Mesenchymal stem cell (in vitro differentiated cells and primary cell): ENCODE results near the gene ITPR3.

ENCODE experiments used
- DNase-seq: peaks from one replicate; pipeline ENCODE4 v3.0.0-alpha.2; 2013
- H2AFZ ChIP-seq: one replicate; pipeline ENCODE4 v1.6.1; 2013; ENCODE audit warnings: low read depth, mild to moderate bottlenecking, control low read depth, inconsistent platforms, low read length, moderate library complexity
- H2AK5ac ChIP-seq: 2 replicates; pipeline ENCODE4 v1.6.1; 2013; ENCODE audit warnings: low read length, moderate library complexity, mild to moderate bottlenecking, inconsistent platforms; ENCODE audit not compliant: severe bottlenecking
- H2BK120ac ChIP-seq: one replicate; pipeline ENCODE4 v1.6.1; 2013; ENCODE audit warnings: low read depth, mild to moderate bottlenecking, inconsistent platforms, low read length, moderate library complexity
- H2BK12ac ChIP-seq, 2 experiments: one replicate each; pipeline ENCODE4 v1.6.1; 2013; ENCODE audit warnings: inconsistent platforms in 2 of 2, low read length in 2 of 2, mild to moderate bottlenecking in 2 of 2, moderate library complexity in 2 of 2, control low read depth in 1 of 2
- H2BK15ac ChIP-seq: one replicate; pipeline ENCODE4 v1.6.1; 2013; ENCODE audit warnings: mild to moderate bottlenecking, low read depth, inconsistent platforms; ENCODE audit not compliant: poor library complexity, severe bottlenecking
- H2BK5ac ChIP-seq: 2 replicates; pipeline ENCODE4 v1.6.1; 2013; ENCODE audit warnings: low read depth, mild to moderate bottlenecking, low read length, control low read depth, inconsistent platforms; ENCODE audit not compliant: poor library complexity, severe bottlenecking
- H3K14ac ChIP-seq, 2 experiments: one replicate each; pipeline ENCODE4 v1.6.1; 2013; ENCODE audit warnings: inconsistent platforms in 2 of 2, low read length in 2 of 2, control low read depth in 1 of 2, mild to moderate bottlenecking in 1 of 2, moderate library complexity in 1 of 2
- H3K18ac ChIP-seq, 2 experiments: one replicate each; pipeline ENCODE4 v1.6.1; 2013; ENCODE audit warnings: inconsistent platforms in 2 of 2, low read length in 2 of 2, control low read depth in 1 of 2, low read depth in 1 of 2, mild to moderate bottlenecking in 1 of 2
- H3K23ac ChIP-seq, 2 experiments: one replicate each; pipeline ENCODE4 v1.6.1; 2013; ENCODE audit warnings: inconsistent platforms in 2 of 2, low read length in 2 of 2, mild to moderate bottlenecking in 2 of 2, moderate library complexity in 2 of 2, control low read depth in 1 of 2
- H3K27ac ChIP-seq: 2 replicates; pipeline ENCODE4 v1.5.1; 2013; ENCODE audit warnings: mild to moderate bottlenecking, moderate library complexity, low read length, control low read depth, inconsistent platforms; ENCODE audit not compliant: poor library complexity, severe bottlenecking
- H3K27me3 ChIP-seq, 2 experiments: 2 replicates each; pipeline versions ENCODE4 v1.6.1 to v1.7.0; 2013; ENCODE audit warnings: low read length in 2 of 2, mild to moderate bottlenecking in 2 of 2, moderate library complexity in 2 of 2, control low read depth in 1 of 2, inconsistent platforms in 1 of 2; ENCODE audit not compliant: control insufficient read depth in 1 of 2, insufficient read depth in 1 of 2
- H3K36me3 ChIP-seq, 2 experiments: 2 replicates each; pipeline versions ENCODE4 v1.6.1 to v1.7.0; 2013; ENCODE audit warnings: low read length in 2 of 2, control low read depth in 1 of 2, inconsistent platforms in 1 of 2, low read depth in 1 of 2, mild to moderate bottlenecking in 1 of 2; ENCODE audit not compliant: insufficient read depth in 2 of 2, control insufficient read depth in 1 of 2
- H3K4ac ChIP-seq, 2 experiments: one replicate each; pipeline ENCODE4 v1.6.1; 2013; ENCODE audit warnings: inconsistent platforms in 2 of 2, low read length in 2 of 2, mild to moderate bottlenecking in 2 of 2, moderate library complexity in 2 of 2, control low read depth in 1 of 2, low read depth in 1 of 2
- H3K4me1 ChIP-seq: 2 replicates; pipeline ENCODE4 v1.6.1; 2013; ENCODE audit warnings: low read depth, low read length, control low read depth; ENCODE audit not compliant: control insufficient read depth, insufficient read depth
- H3K4me2 ChIP-seq: 2 replicates; pipeline ENCODE4 v1.6.1; 2013; ENCODE audit warnings: low read length, mild to moderate bottlenecking, inconsistent platforms; ENCODE audit not compliant: poor library complexity, severe bottlenecking
- H3K4me3 ChIP-seq, 2 experiments: 2 replicates each; pipeline versions ENCODE4 v1.5.1 to v1.7.0; 2013; ENCODE audit warnings: low read length in 2 of 2, mild to moderate bottlenecking in 2 of 2, control low read depth in 1 of 2, low read depth in 1 of 2; ENCODE audit not compliant: insufficient read depth in 1 of 2
- H3K79me1 ChIP-seq: replicated peaks from 2 replicates; pipeline ENCODE4 v1.6.1; 2013; ENCODE audit warnings: mild to moderate bottlenecking, control low read depth, low read length, inconsistent platforms; ENCODE audit not compliant: poor library complexity, severe bottlenecking
- H3K9ac ChIP-seq: 2 replicates; pipeline ENCODE4 v1.7.0; 2013; ENCODE audit warnings: mild to moderate bottlenecking, low read length, moderate library complexity
- H3K9me3 ChIP-seq: 2 replicates; pipeline ENCODE4 v1.7.0; 2013; ENCODE audit warnings: mild to moderate bottlenecking, low read length; ENCODE audit not compliant: control insufficient read depth
- H4K8ac ChIP-seq: one replicate; pipeline ENCODE4 v1.6.1; 2013; ENCODE audit warnings: inconsistent platforms, mild to moderate bottlenecking, low read length, moderate library complexity
- H4K91ac ChIP-seq: one replicate; pipeline ENCODE4 v1.6.1; 2013; ENCODE audit warnings: mild to moderate bottlenecking, low read length, inconsistent platforms
- WGBS: methylation state at CpG from one replicate; pipeline ENCODE4 v1.1.7; 2013; ENCODE audit warnings: mixed read lengths; 5-methylcytosine and 5-hydroxymethylcytosine counted together

Gene ITPR3

DNA sequence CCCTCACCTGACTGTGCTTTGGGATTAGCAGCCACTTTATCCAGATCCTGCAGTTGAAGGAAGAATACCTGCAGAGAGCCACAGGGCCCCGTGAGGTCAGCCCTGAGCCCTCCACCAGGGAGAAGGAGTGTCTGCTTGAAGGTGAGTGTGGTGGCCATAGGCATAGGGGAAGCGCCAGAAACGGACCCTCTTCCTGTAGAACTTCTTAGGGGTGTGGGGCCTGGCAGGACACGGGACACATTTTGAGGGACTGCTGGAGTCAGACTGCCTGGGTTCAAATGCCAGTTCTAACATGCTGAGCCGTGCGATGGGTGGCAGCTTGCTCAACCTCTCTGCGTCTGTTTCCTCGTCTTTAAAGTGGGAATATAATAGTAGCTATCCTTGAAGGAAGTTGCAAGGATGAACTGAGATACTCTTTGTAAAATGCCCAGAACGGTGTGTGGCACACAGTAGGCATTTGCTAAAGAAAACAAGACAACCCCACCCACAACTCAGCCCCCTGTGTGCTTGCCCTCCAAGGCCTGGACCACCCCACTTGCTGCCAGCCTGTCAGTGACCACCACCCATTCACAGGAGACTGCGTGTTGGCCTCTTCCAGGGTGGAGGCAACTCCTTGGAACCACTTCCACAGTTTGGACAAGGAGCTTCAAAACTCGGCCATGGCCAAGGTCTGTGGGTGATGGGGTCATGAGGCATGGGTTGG lies 36.3 kb upstream of the ITPR3 start:
- no peak overlapping the region for H2BK15ac ChIP-seq
- no peak overlapping the region for H4K8ac ChIP-seq
- no peaks in the 10 kb centered on the region for H3K79me1 ChIP-seq
- no peak overlapping the region for H3K27ac ChIP-seq
- no peak overlapping the region for H3K14ac ChIP-seq
- no peak overlapping the region for H3K4me2 ChIP-seq
- no peak overlapping the region for H2BK120ac ChIP-seq
- no peak overlapping the region for H2BK5ac ChIP-seq
- no peak overlapping the region for H2AFZ ChIP-seq
- no peaks in the 10 kb centered on the region for H3K27me3 ChIP-seq
- H3K4ac ChIP-seq: no peak overlapping the region
- H4K91ac ChIP-seq: no peak overlapping the region
- peak overlapping the region in 1 of 2 experiments; percentile 85 for H2BK12ac ChIP-seq
- DNase-seq: no peak
- H3K18ac ChIP-seq: no peak overlapping the region
- peaks cover 11% of the 10 kb centered on the region for H3K4me1 ChIP-seq
- H3K9ac ChIP-seq: peak overlapping the region; percentile 24
- H3K4me3 ChIP-seq: no peak overlapping the region
- H3K23ac ChIP-seq: peak overlapping the region in 1 of 2 experiments; percentile 61
- no peak overlapping the region for H2AK5ac ChIP-seq
- WGBS: 71% methylated on average over 7 of the region's 11 CpGs
- H3K9me3 ChIP-seq: no peaks in the 10 kb centered on the region
- no peaks in the 10 kb centered on the region for H3K36me3 ChIP-seq

GRCh38 chr6:33585403-33586107 lies 35.6 kb upstream of the ITPR3 start:
- Histone ChIP-seq H3K4me2 (peak overlapping the region; percentile 42), H2BK120ac (no peak overlapping the region), H3K9ac (peak overlapping the region; percentile 24), H3K9me3 (no peaks in the 10 kb centered on the region), H3K23ac (peak overlapping the region in 1 of 2 experiments; percentile 61), H2AFZ (peak overlapping the region; percentile 43), H3K36me3 (no peaks in the 10 kb centered on the region), H3K27ac (no peak overlapping the region), H2AK5ac (no peak overlapping the region), H3K79me1 (no peaks in the 10 kb centered on the region), H3K18ac (peak overlapping the region in 1 of 2 experiments; percentile 5), H3K4me1 (peaks cover 18% of the 10 kb centered on the region), H2BK15ac (no peak overlapping the region), H4K8ac (peak overlapping the region; percentile 46), H3K4ac (no peak overlapping the region), H2BK12ac (peak overlapping the region in 1 of 2 experiments; percentile 85), H3K27me3 (no peaks in the 10 kb centered on the region), H2BK5ac (no peak overlapping the region), H4K91ac (no peak overlapping the region), H3K14ac (no peak overlapping the region), H3K4me3 (peak overlapping the region in 1 of 2 experiments; percentile 39)
- DNase-seq: peak; percentile 67
- WGBS: 26% methylated on average over 10 of the region's 14 CpGs

- Histone ChIP-seq H3K4me2 (no peak overlapping the region), H3K79me1 (no peaks in the 10 kb centered on the region), H2BK5ac (no peak overlapping the region), H2AFZ (peak overlapping the region; percentile 16), H3K27ac (no peak overlapping the region), H2BK12ac (no peak overlapping the region), H3K27me3 (no peaks in the 10 kb centered on the region), H4K91ac (no peak overlapping the region), H3K18ac (no peak overlapping the region), H3K9ac (peak overlapping the region; percentile 24), H3K23ac (no peak overlapping the region), H3K36me3 (no peaks in the 10 kb centered on the region), H2BK15ac (no peak overlapping the region), H3K4ac (no peak overlapping the region), H2AK5ac (no peak overlapping the region), H3K4me1 (peaks cover 23% of the 10 kb centered on the region), H3K4me3 (no peak overlapping the region), H2BK120ac (no peak overlapping the region), H3K9me3 (no peaks in the 10 kb centered on the region), H4K8ac (peak overlapping the region; percentile 46), H3K14ac (no peak overlapping the region)
- WGBS: 97% methylated on average over 8 of the region's 9 CpGs
- DNase-seq: no peak
Measured at GRCh38 chr6:33586108-33586640, 34.9 kb upstream of the ITPR3 start.

DNA sequence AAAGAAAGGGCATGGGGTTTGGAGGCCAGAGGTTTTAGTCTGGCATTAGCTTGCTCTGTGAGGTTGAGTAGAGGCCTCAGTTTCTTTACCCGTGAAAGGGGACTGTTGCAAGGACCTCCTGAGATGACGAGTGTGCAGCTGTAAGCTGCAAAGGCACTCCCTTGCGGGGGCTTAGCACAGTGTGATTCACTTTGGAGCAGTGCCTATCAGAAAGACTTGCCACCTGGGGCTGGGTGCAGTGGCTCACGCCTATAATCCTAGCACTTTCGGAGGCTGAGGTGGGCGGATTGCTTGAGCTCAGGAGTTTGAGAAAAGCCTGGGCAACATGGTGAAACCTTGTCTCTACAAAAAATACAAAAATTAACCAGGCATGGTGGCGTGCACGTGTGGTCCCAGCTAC lies 33.6 kb upstream of the ITPR3 start:
- Histone ChIP-seq H3K18ac (no peak overlapping the region), H3K23ac (no peak overlapping the region), H3K27me3 (no peaks in the 10 kb centered on the region), H3K79me1 (no peaks in the 10 kb centered on the region), H3K4me3 (no peak overlapping the region), H3K27ac (no peak overlapping the region), H3K4me1 (peaks cover 28% of the 10 kb centered on the region), H3K4ac (no peak overlapping the region), H3K4me2 (no peak overlapping the region), H2BK12ac (no peak overlapping the region), H2BK120ac (no peak overlapping the region), H2BK5ac (no peak overlapping the region), H2BK15ac (no peak overlapping the region), H2AFZ (no peak overlapping the region), H2AK5ac (no peak overlapping the region), H3K9me3 (no peaks in the 10 kb centered on the region), H3K9ac (no peak overlapping the region), H4K91ac (no peak overlapping the region), H3K14ac (no peak overlapping the region), H3K36me3 (no peaks in the 10 kb centered on the region), H4K8ac (no peak overlapping the region)
- no peak for DNase-seq
- 83% methylated on average over 8 of the region's 8 CpGs for WGBS
